Ishikawa (cell line): ENCODE measurements around the gene CACYBP.

Experiments used
- CEBPB ChIP-seq: IDR thresholded peaks from 2 replicates; pipeline ENCODE4 v1.6.1; 2012
- CREB1 ChIP-seq: IDR thresholded peaks from 2 replicates; pipeline ENCODE4 v1.6.1; 2012; ENCODE audit warnings: low read depth
- EGR1 ChIP-seq: IDR thresholded peaks from 2 replicates; pipeline ENCODE4 v1.6.1; 2012
- EP300 ChIP-seq: IDR thresholded peaks from 2 replicates; pipeline ENCODE4 v1.6.1; 2012; ENCODE audit warnings: borderline replicate concordance
- FOXM1 ChIP-seq: IDR thresholded peaks from 2 replicates; pipeline ENCODE4 v1.6.1; 2012; ENCODE audit warnings: low read depth, borderline replicate concordance
- MAX ChIP-seq: IDR thresholded peaks from 2 replicates; pipeline ENCODE4 v1.6.1; 2012
- NFIC ChIP-seq: IDR thresholded peaks from 2 replicates; pipeline ENCODE4 v1.6.1; 2012
- RAD21 ChIP-seq: IDR thresholded peaks from 2 replicates; pipeline ENCODE4 v1.6.1; 2012; ENCODE audit warnings: low read depth
- REST ChIP-seq: IDR thresholded peaks from 2 replicates; pipeline ENCODE4 v1.6.1; 2012; ENCODE audit warnings: low read depth, mild to moderate bottlenecking
- TAF1 ChIP-seq: IDR thresholded peaks from 2 replicates; pipeline ENCODE4 v1.6.1; 2012; ENCODE audit warnings: low read depth, mild to moderate bottlenecking
- TCF12 ChIP-seq: IDR thresholded peaks from 2 replicates; pipeline ENCODE4 v1.6.1; 2012; ENCODE audit warnings: low read depth
- TEAD4 ChIP-seq: IDR thresholded peaks from 2 replicates; pipeline ENCODE4 v1.6.1; 2012
- USF1 ChIP-seq: IDR thresholded peaks from 2 replicates; pipeline ENCODE4 v1.6.1; 2012
- YY1 ChIP-seq: IDR thresholded peaks from 2 replicates; pipeline ENCODE4 v1.6.1; 2012; ENCODE audit warnings: low read depth
- ZBTB7A ChIP-seq: IDR thresholded peaks from 2 replicates; pipeline ENCODE4 v1.6.1; 2012; ENCODE audit warnings: low read depth

CACYBP gene

GRCh38 chr1:174965362-174966007 lies 34.3 kb upstream of the CACYBP start:
- TF ChIP-seq EP300, result no peak
- TF ChIP-seq USF1, result no peak
- no peak for TF ChIP-seq EGR1
- TF ChIP-seq TEAD4, result no peak
- TF ChIP-seq RAD21, result no peak
- TF ChIP-seq YY1, result no peak
- TF ChIP-seq REST, result no peak
- TF ChIP-seq MAX, result no peak
- TF ChIP-seq NFIC, result no peak
- no peak for TF ChIP-seq FOXM1
- TF ChIP-seq ZBTB7A, result no peak

GRCh38 chr1:174966008-174966572 lies 33.7 kb upstream of the CACYBP start:
- TF ChIP-seq RAD21, result no peak
- TF ChIP-seq NFIC, result no peak
- TF ChIP-seq YY1, result no peak
- TF ChIP-seq MAX, result no peak
- no peak for TF ChIP-seq TCF12
- TF ChIP-seq FOXM1, result no peak
- TF ChIP-seq ZBTB7A, result no peak
- TF ChIP-seq TAF1, result no peak
- no peak for TF ChIP-seq REST
- TF ChIP-seq EP300, result no peak
- TF ChIP-seq EGR1, result no peak
- no peak for TF ChIP-seq CREB1
- TF ChIP-seq USF1, result no peak
- TF ChIP-seq CEBPB, result no peak
- TF ChIP-seq TEAD4, result no peak

- TF ChIP-seq TAF1 (no peak), CEBPB (no peak), YY1 (no peak), USF1 (no peak), TCF12 (no peak), ZBTB7A (no peak), RAD21 (no peak), EP300 (no peak), CREB1 (no peak), FOXM1 (no peak), NFIC (no peak), EGR1 (no peak), MAX (no peak), REST (no peak), TEAD4 (no peak)
Observed at GRCh38 chr1:174967845-174968705, 31.7 kb upstream of the CACYBP start.
